HEK293T (cell line): ENCODE measurements around the gene MPHOSPH9.

Experiments
- CTCF ChIA-PET: fragments of 350-600 bp; formaldehyde crosslinking; extraction: SDS; loops from one replicate; lab custom pipeline; 2021; ENCODE audit warnings: antibody characterized with exemption, inconsistent platforms; lab: Yijun Ruan, JAX
- POLR2A ChIA-PET: fragments of 350-600 bp; formaldehyde crosslinking; extraction: SDS; loops from one replicate; lab custom pipeline; 2020; ENCODE audit warnings: antibody characterized with exemption, inconsistent platforms; lab: Yijun Ruan, JAX
- DNase-seq: peaks from one replicate; pipeline ENCODE4 v3.0.0; 2012; ENCODE audit warnings: mixed read lengths; ENCODE audit errors: extremely low spot score
- ARNT ChIP-seq: fragments of 450-650 bp; IDR thresholded peaks from 2 replicates; pipeline ENCODE4 v1.6.1; 2017; ENCODE audit warnings: mild to moderate bottlenecking
- BHLHE40 ChIP-seq: fragments of 450-650 bp; IDR thresholded peaks from 2 replicates; pipeline ENCODE4 v1.6.1; 2016; ENCODE audit warnings: mild to moderate bottlenecking, moderate library complexity, borderline replicate concordance
- CTBP1 ChIP-seq: fragments of 450-650 bp; IDR thresholded peaks from 2 replicates; pipeline ENCODE4 v1.6.1; 2016; ENCODE audit warnings: borderline replicate concordance
- ELF4 ChIP-seq: fragments of 450-650 bp; IDR thresholded peaks from 2 replicates; pipeline ENCODE4 v1.6.1; 2017; ENCODE audit warnings: antibody characterized with exemption
- FOXA1 ChIP-seq: fragments of 450-650 bp; IDR thresholded peaks from 2 replicates; pipeline ENCODE4 v1.6.1; 2016; ENCODE audit warnings: mild to moderate bottlenecking
- FOXK2 ChIP-seq: fragments of 450-650 bp; IDR thresholded peaks from 2 replicates; pipeline ENCODE4 v1.6.1; 2016; ENCODE audit warnings: mild to moderate bottlenecking
- FOXM1 ChIP-seq: fragments of 450-650 bp; IDR thresholded peaks from 2 replicates; pipeline ENCODE4 v1.6.1; 2017; ENCODE audit warnings: mild to moderate bottlenecking, borderline replicate concordance
- HDGF ChIP-seq: fragments of 450-650 bp; IDR thresholded peaks from 2 replicates; pipeline ENCODE4 v1.6.1; 2017; ENCODE audit warnings: antibody characterized with exemption, borderline replicate concordance
- L3MBTL2 ChIP-seq: fragments of 450-650 bp; conservative IDR thresholded peaks from 2 replicates; pipeline ENCODE4 v1.6.1; 2016; ENCODE audit warnings: mild to moderate bottlenecking
- LEF1 ChIP-seq: fragments of 450-650 bp; IDR thresholded peaks from 2 replicates; pipeline ENCODE4 v1.6.1; 2017; ENCODE audit warnings: mild to moderate bottlenecking, borderline replicate concordance
- NFRKB ChIP-seq: fragments of 450-650 bp; IDR thresholded peaks from 2 replicates; pipeline ENCODE4 v1.6.1; 2016; ENCODE audit warnings: mild to moderate bottlenecking, moderate library complexity
- PKNOX1 ChIP-seq: fragments of 450-650 bp; IDR thresholded peaks from 2 replicates; pipeline ENCODE4 v1.6.1; 2016
- SP1 ChIP-seq: fragments of 450-650 bp; IDR thresholded peaks from 2 replicates; pipeline ENCODE4 v1.6.1; 2017
- SUZ12 ChIP-seq: fragments of 450-650 bp; IDR thresholded peaks from 2 replicates; pipeline ENCODE4 v1.6.1; 2016; ENCODE audit warnings: mild to moderate bottlenecking
- TARDBP ChIP-seq: fragments of 450-650 bp; IDR thresholded peaks from 2 replicates; pipeline ENCODE4 v1.6.1; 2016
- ZNF384 ChIP-seq: fragments of 450-650 bp; IDR thresholded peaks from 2 replicates; pipeline ENCODE4 v1.6.1; 2016

MPHOSPH9 gene

GRCh38 chr12:123165537-123165936, 67.4 kb downstream of the MPHOSPH9 start:
- DNase-seq = no peak
- ChIA-PET CTCF (no interaction called here), POLR2A (no interaction called here)
- TF ChIP-seq NFRKB = no peak
- TF ChIP-seq BHLHE40 = no peak
- no peak for TF ChIP-seq FOXK2
- TF ChIP-seq CTBP1 = no peak
- TF ChIP-seq SUZ12 = no peak

DNA sequence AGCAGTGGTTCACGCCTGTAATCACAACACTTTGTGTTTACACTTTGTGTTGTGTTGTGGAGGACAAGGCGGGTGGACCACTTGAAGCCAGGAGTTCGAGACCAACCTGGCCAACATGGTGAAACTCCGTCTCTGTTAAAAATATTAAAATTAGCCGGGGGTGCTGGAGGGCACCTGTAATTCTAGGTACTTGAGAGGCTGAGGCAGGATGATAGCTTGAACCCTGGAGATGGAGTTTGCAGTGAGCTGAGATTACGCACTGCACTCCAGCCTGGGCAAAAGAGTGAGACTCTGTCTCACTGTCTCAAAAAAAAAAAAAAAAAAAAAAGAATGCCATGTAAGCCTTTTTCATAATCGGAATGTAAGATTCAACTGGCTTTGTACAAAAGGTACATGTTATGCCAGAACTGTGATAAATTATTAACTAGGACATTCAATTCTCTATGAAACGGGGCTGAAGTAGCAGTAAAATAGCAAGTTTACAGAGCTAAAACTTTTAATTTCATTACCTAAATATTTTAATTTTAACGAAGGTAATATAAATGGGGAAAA, 68.2 kb downstream of the MPHOSPH9 start:
- POLR2A ChIA-PET = no interaction called here
- TF ChIP-seq CTBP1 = no peak
- no peak for TF ChIP-seq LEF1
- TF ChIP-seq TARDBP = no peak
- TF ChIP-seq ZNF384 = no peak
- no peak for TF ChIP-seq FOXK2
- no peak for TF ChIP-seq NFRKB
- TF ChIP-seq HDGF = no peak
- TF ChIP-seq SUZ12 = no peak
- no peak for TF ChIP-seq FOXA1
- TF ChIP-seq PKNOX1 = no peak
- TF ChIP-seq ARNT = no peak
- no peak for TF ChIP-seq L3MBTL2
- TF ChIP-seq BHLHE40 = no peak
- TF ChIP-seq SP1 = no peak
- TF ChIP-seq FOXM1 = no peak
- DNase-seq = no peak
- CTCF ChIA-PET = no interaction called here

DNA sequence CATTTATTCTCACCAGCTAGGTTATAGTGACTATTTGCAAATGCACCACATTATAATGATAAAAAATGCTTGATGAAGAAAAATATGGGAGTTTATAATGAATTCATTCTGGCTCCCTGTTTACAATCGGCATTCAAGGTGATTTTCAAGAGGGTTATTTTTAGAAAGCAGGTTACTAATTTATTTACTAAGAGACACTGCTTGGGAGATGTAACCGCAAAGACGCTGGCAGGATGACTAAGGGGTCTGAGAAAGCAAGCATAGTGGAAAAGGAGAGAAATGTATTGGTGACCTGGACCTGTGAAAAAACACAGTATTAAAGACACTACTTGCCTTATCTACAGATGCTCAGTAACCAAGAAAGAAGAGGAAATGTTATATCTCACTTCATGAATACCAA, 68.7 kb downstream of the MPHOSPH9 start:
- ChIA-PET POLR2A (no interaction called here), CTCF (no interaction called here)
- no peak for DNase-seq
- TF ChIP-seq HDGF (no peak), PKNOX1 (no peak), CTBP1 (no peak), ZNF384 (no peak), SP1 (no peak), TARDBP (no peak), LEF1 (no peak)

DNA sequence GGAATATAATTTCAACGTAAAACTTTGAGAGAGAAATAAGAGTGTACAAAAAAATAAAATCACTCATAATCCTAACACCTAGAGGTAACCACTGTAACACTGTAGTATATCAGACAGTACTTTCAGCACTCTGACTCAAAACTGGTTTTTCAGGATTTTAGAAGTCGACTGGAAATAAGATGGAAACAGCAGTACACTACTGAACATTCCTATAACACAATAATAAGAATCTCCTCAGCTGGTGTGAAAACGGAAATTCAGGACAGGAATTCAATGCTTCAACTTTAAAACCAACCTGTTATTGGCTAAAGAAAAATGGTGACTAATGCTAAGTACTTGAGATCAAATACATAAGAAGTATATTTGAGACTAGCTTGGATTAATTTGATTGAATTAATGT, 69.7 kb downstream of the MPHOSPH9 start:
- CTCF ChIA-PET = no interaction called here

DNA sequence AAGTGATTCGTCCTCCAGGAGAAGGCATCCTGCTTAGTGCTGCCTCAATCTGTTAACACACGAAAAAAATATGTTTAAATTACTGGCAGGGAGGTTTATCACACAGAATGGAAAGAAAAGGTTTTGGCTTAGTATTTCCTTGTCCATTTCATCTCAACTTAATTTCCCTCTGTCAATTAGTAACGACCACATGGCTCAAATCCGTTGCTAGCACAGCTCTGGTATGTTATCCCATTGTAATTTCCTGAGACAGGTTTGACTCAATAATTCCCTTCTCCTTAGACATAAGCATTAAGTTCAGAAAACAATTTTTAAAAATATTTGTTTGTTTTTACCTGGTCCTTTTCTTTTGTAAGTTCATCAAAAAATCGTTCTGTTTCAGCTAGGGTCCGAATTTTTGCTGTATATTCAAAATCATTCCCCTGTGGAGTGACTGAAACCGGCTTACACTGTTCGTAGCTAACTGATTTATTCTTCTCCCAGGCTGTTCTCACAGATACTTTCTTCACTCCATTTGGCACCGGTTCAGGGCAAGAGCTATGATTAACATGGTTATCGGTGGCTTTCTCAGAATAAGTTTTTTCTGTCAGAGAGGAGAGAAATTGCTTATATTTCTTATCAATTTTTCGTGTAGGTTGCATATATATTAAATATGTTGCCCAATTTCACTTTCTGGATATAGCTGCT, 72.0 kb downstream of the MPHOSPH9 start:
- TF ChIP-seq ELF4 (no peak), TARDBP (no peak), LEF1 (no peak), SUZ12 (no peak), L3MBTL2 (no peak), PKNOX1 (no peak), FOXK2 (no peak), ZNF384 (no peak), FOXM1 (no peak), FOXA1 (no peak)
- CTCF ChIA-PET = no interaction called here
- POLR2A ChIA-PET = interaction anchor here (1.4 kb wide), 1 partner anchor 72 kb away, joined by 3 read pairs; the partner anchor contains the start of genes MPHOSPH9 and MTRFR
- no peak for DNase-seq

More for the DNA sequence above, 69.7 kb downstream of the MPHOSPH9 start:
- no peak for DNase-seq
- POLR2A ChIA-PET = no interaction called here
- TF ChIP-seq TARDBP (no peak), LEF1 (no peak), PKNOX1 (no peak), ZNF384 (no peak), BHLHE40 (no peak)

DNA sequence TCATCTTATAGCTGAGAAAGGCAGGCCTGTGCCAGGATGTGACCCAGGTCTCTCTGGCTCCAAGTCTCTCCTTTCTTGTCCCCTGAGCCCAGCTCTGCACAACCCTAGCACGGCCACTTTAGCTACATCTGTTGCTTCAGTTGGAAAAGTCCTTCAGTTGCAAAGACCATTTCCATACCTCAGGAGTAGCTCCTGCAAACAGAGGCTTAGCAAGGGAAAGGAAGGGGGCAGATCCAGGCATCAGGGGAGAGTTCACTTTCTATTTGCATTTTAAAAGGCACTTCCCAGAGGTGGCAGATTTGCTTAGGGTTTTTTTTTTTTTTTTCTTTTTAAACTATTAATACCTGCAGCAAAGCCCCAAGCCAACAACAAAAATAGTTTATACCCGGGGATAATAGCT, 79.0 kb downstream of the MPHOSPH9 start:
- CTCF ChIA-PET = interaction anchor here (0.6 to 1.0 kb wide), 3 partner anchors 13 to 1359 kb away, joined by 3 to 6 read pairs (median 4); no protein-coding TSS in a partner anchor
- no peak for DNase-seq
- no peak for TF ChIP-seq SP1
- no peak for TF ChIP-seq L3MBTL2
- TF ChIP-seq PKNOX1 = no peak
- TF ChIP-seq SUZ12 = no peak
- no peak for TF ChIP-seq LEF1
- no peak for TF ChIP-seq CTBP1
- TF ChIP-seq FOXK2 = no peak
- TF ChIP-seq ELF4 = no peak
- TF ChIP-seq ZNF384 = no peak
- POLR2A ChIA-PET = interaction anchor here (0.6 kb wide), 1 partner anchor 275 kb away, joined by 3 read pairs; no protein-coding TSS in a partner anchor
